KOPT-K1 (cell line): ENCODE data around the gene UBE3D.
"Not testable (repeated sequence)": the region's sequence is repeated elsewhere in the genome, so short reads cannot be mapped to it uniquely, and the experiment has no call there.

Experiments
- H3K27ac ChIP-seq: fragments of 200-600 bp; sonication (generic); 2 replicates; pipeline ENCODE4 v1.5.1; 2016; ENCODE audit warnings: antibody characterized with exemption, mild to moderate bottlenecking, low read depth, low read length; ENCODE audit not compliant: poor library complexity, severe bottlenecking
- H3K36me3 ChIP-seq: fragments of 200-600 bp; sonication (generic); 2 replicates; pipeline ENCODE4 v1.5.1; 2017; ENCODE audit warnings: antibody characterized with exemption, mild to moderate bottlenecking, low read length, moderate library complexity; ENCODE audit not compliant: insufficient read depth
- H3K9me3 ChIP-seq: fragments of 200-600 bp; sonication (generic); 2 replicates; pipeline ENCODE4 v1.5.1; 2017; ENCODE audit warnings: antibody characterized with exemption, low read length, mild to moderate bottlenecking; ENCODE audit not compliant: insufficient read depth, poor library complexity, severe bottlenecking

Gene UBE3D

GRCh38 chr6:83031689-83032088 is 34.0 kb downstream of the UBE3D start:
- H3K9me3 ChIP-seq, result peaks cover 38% of the 10 kb centered on the region
- peaks cover 27% of the 10 kb centered on the region for H3K36me3 ChIP-seq
- no peak overlapping the region for H3K27ac ChIP-seq

- H3K9me3 ChIP-seq, result peaks cover 4% of the 10 kb centered on the region
- H3K36me3 ChIP-seq, result peaks cover 29% of the 10 kb centered on the region; the same call in 1 of the 2 replicates
- no peak overlapping the region for H3K27ac ChIP-seq
Observed at GRCh38 chr6:83019741-83020140, 45.9 kb downstream of the UBE3D start.

- not testable (repeated sequence) for H3K9me3 ChIP-seq, H3K36me3 ChIP-seq, H3K27ac ChIP-seq
Observed at GRCh38 chr6:83011131-83011530, 54.5 kb downstream of the UBE3D start.

GRCh38 chr6:83008626-83009025 is 57.0 kb downstream of the UBE3D start:
- no peak overlapping the region for H3K27ac ChIP-seq
- H3K36me3 ChIP-seq, result no peaks in the 10 kb centered on the region; the same call in 1 of the 2 replicates
- no peaks in the 10 kb centered on the region for H3K9me3 ChIP-seq

GRCh38 chr6:83006270-83006905 is 59.3 kb downstream of the UBE3D start:
- Histone ChIP-seq H3K36me3 (no peaks in the 10 kb centered on the region), H3K9me3 (no peaks in the 10 kb centered on the region), H3K27ac (no peak overlapping the region)

- no peak overlapping the region for H3K27ac ChIP-seq
- no peaks in the 10 kb centered on the region for H3K9me3 ChIP-seq
- H3K36me3 ChIP-seq, result no peaks in the 10 kb centered on the region
Observed at GRCh38 chr6:82996156-82996555, 69.5 kb downstream of the UBE3D start.

- Histone ChIP-seq H3K9me3 (no peaks in the 10 kb centered on the region), H3K27ac (no peak overlapping the region), H3K36me3 (no peaks in the 10 kb centered on the region)
Observed at GRCh38 chr6:82995066-82995465, 70.6 kb downstream of the UBE3D start.

GRCh38 chr6:82989736-82990290 is 75.8 kb downstream of the UBE3D start:
- Histone ChIP-seq H3K9me3 (no peaks in the 10 kb centered on the region), H3K36me3 (no peaks in the 10 kb centered on the region), H3K27ac (no peak overlapping the region)

GRCh38 chr6:82988930-82989351 is 76.7 kb downstream of the UBE3D start:
- H3K36me3 ChIP-seq, result no peaks in the 10 kb centered on the region
- no peaks in the 10 kb centered on the region for H3K9me3 ChIP-seq

GRCh38 chr6:82987951-82988350 is 77.7 kb downstream of the UBE3D start:
- no peaks in the 10 kb centered on the region for H3K36me3 ChIP-seq
- no peak overlapping the region for H3K27ac ChIP-seq
- H3K9me3 ChIP-seq, result no peaks in the 10 kb centered on the region

More at GRCh38 chr6:82988930-82989351, 76.7 kb downstream of the UBE3D start:
- no peak overlapping the region for H3K27ac ChIP-seq

- Histone ChIP-seq H3K27ac (no peak overlapping the region), H3K36me3 (no peaks in the 10 kb centered on the region), H3K9me3 (no peaks in the 10 kb centered on the region)
Observed at GRCh38 chr6:82987416-82987815, 78.2 kb downstream of the UBE3D start.

GRCh38 chr6:82984720-82985119 is 80.9 kb downstream of the UBE3D start:
- H3K27ac ChIP-seq, result no peak overlapping the region
- H3K36me3 ChIP-seq, result no peaks in the 10 kb centered on the region
- H3K9me3 ChIP-seq, result no peaks in the 10 kb centered on the region

- H3K27ac ChIP-seq, result no peak overlapping the region
- H3K9me3 ChIP-seq, result no peaks in the 10 kb centered on the region
Observed at GRCh38 chr6:82980086-82980485, 85.6 kb downstream of the UBE3D start.

GRCh38 chr6:82979657-82980056 is 86.0 kb downstream of the UBE3D start:
- H3K36me3 ChIP-seq, result no peaks in the 10 kb centered on the region
- no peak overlapping the region for H3K27ac ChIP-seq
- no peaks in the 10 kb centered on the region for H3K9me3 ChIP-seq

More at GRCh38 chr6:82980086-82980485, 85.6 kb downstream of the UBE3D start:
- no peaks in the 10 kb centered on the region for H3K36me3 ChIP-seq

- Histone ChIP-seq H3K9me3 (no peaks in the 10 kb centered on the region), H3K27ac (no peak overlapping the region), H3K36me3 (no peaks in the 10 kb centered on the region)
Observed at GRCh38 chr6:82978362-82978945, 87.2 kb downstream of the UBE3D start.

- H3K9me3 ChIP-seq, result no peaks in the 10 kb centered on the region
- H3K36me3 ChIP-seq, result no peaks in the 10 kb centered on the region
- no peak overlapping the region for H3K27ac ChIP-seq
Observed at GRCh38 chr6:82976179-82976578, 89.5 kb downstream of the UBE3D start.
